CD4-positive, alpha-beta T cell (primary cell): ENCODE data around the gene CPNE4. TPM values are rescaled to one million over a fixed set of nuclear protein-coding genes. Genes with fewer than 3 reads are reported as not detected.

Experiments
- ATAC-seq: fragments of 200-7000 bp; cut with Tn5 transposase; one replicate; pipeline ENCODE4 v1.10.0; 2022; ENCODE audit warnings: mild to moderate bottlenecking; ENCODE audit not compliant: poor library complexity
- CTCF ChIA-PET: fragments of 350-600 bp; sonication (Branson Sonifier 250); formaldehyde crosslinking; loops from one replicate; lab custom pipeline; 2021; ENCODE audit warnings: antibody characterized with exemption, inconsistent platforms; lab: Charles Lee
- POLR2A ChIA-PET: fragments of 350-600 bp; sonication (Branson Sonifier 250); formaldehyde crosslinking; loops from one replicate; lab custom pipeline; 2021; ENCODE audit warnings: antibody characterized with exemption, inconsistent platforms; lab: Charles Lee
- DNase-seq, 14 experiments: peaks; one replicate each; pipeline ENCODE4 v3.0.0-alpha.2; 2013 to 2020; ENCODE audit warnings: mixed read lengths in 2 of 14
- H3K27ac ChIP-seq, 2 donors: one replicate each; pipeline versions ENCODE4 v1.5.1 to v1.7.0; 2013; ENCODE audit warnings: low read length in 2 of 2, low read depth in 1 of 2, mild to moderate bottlenecking in 1 of 2
- H3K27me3 ChIP-seq, 2 experiments: 1 replicate in 1 of 2; 2 replicates in 1 of 2; pipeline versions ENCODE4 v1.6.1 to v1.7.0; 2013; ENCODE audit warnings: low read length in 2 of 2, control low read depth in 1 of 2, mild to moderate bottlenecking in 1 of 2, moderate library complexity in 1 of 2; ENCODE audit not compliant: insufficient read depth in 2 of 2, control insufficient read depth in 1 of 2
- H3K36me3 ChIP-seq: one replicate; pipeline ENCODE4 v1.6.1; 2013; ENCODE audit warnings: low read length, control low read depth; ENCODE audit not compliant: insufficient read depth
- H3K4me1 ChIP-seq: one replicate; pipeline ENCODE4 v1.6.1; 2013; ENCODE audit warnings: low read length, control low read depth; ENCODE audit not compliant: insufficient read depth
- H3K4me3 ChIP-seq: one replicate; pipeline ENCODE4 v1.5.1; 2013; ENCODE audit warnings: mild to moderate bottlenecking, low read length, moderate library complexity
- H3K9me3 ChIP-seq, 2 experiments: 1 replicate in 1 of 2; 2 replicates in 1 of 2; pipeline versions ENCODE4 v1.6.1 to v1.7.0; 2013; ENCODE audit warnings: low read length in 2 of 2, mild to moderate bottlenecking in 2 of 2, control low read depth in 1 of 2, moderate library complexity in 1 of 2; ENCODE audit not compliant: control insufficient read depth in 1 of 2, insufficient read depth in 1 of 2
- H3K27ac Mint-ChIP-seq: one replicate; pipeline ENCODE4 v1.8.0; 2020; ENCODE audit warnings: mixed read lengths
- H3K27me3 Mint-ChIP-seq: one replicate; pipeline ENCODE4 v1.8.0; 2021; ENCODE audit warnings: mixed read lengths
- H3K36me3 Mint-ChIP-seq: one replicate; pipeline ENCODE4 v1.8.0; 2021; ENCODE audit warnings: low read depth, mixed read lengths
- H3K4me1 Mint-ChIP-seq: one replicate; pipeline ENCODE4 v1.8.0; 2021; ENCODE audit warnings: low read depth, mixed read lengths
- H3K4me3 Mint-ChIP-seq: one replicate; pipeline ENCODE4 v1.8.0; 2020; ENCODE audit warnings: mild to moderate bottlenecking, mixed read lengths
- H3K9me3 Mint-ChIP-seq: one replicate; pipeline ENCODE4 v1.8.0; 2020; ENCODE audit warnings: mixed read lengths
- CTCF ChIP-seq: fragments of 200-600 bp; IDR thresholded peaks from one replicate; pipeline ENCODE4 v1.8.0; 2022; ENCODE audit warnings: antibody characterized with exemption, mild to moderate bottlenecking
- intact Hi-C, 2 experiments: fragments of 100-400 bp; cut with DNase I in 1 of 2; cut with micrococcal nuclease in 1 of 2; formaldehyde crosslinking; loops; one replicate each; pipeline versions ENCODE4 v1.15.1 to v1.9.0; 2023 to 2025; cut with DNase I, micrococcal nuclease
- total RNA-seq, 174 experiments: library from RNA in 2 of 174; stranded (reverse) in 2 of 174; gene quantifications; one replicate each; pipeline ENCODE4 v1.2.3 and lab custom pipeline; 2021 to 2026

Gene CPNE4
- total RNA-seq, 2 experiments from 2014 or later = not detected

GRCh38 chr3:131821191-131821762 lies 213.5 kb downstream of the CPNE4 start:
- ATAC-seq (no peak), DNase-seq (no peak)
- H3K4me3 Mint-ChIP-seq = no peak overlapping the region
- H3K9me3 ChIP-seq = no peaks in the 10 kb centered on the region
- H3K4me1 ChIP-seq = no peaks in the 10 kb centered on the region
- H3K4me1 Mint-ChIP-seq = no peaks in the 10 kb centered on the region
- H3K27me3 ChIP-seq = no peaks in the 10 kb centered on the region
- H3K27me3 Mint-ChIP-seq = peaks cover 7% of the 10 kb centered on the region
- POLR2A ChIA-PET = no interaction called here
- no peak overlapping the region for H3K27ac ChIP-seq
- H3K9me3 Mint-ChIP-seq = no peaks in the 10 kb centered on the region
- H3K36me3 ChIP-seq = no peaks in the 10 kb centered on the region
- no peak for TF ChIP-seq CTCF
- intact Hi-C loops = no loop called here
- H3K27ac Mint-ChIP-seq = no peak overlapping the region
- H3K36me3 Mint-ChIP-seq = no peaks in the 10 kb centered on the region
- CTCF ChIA-PET = no interaction called here
- no peak overlapping the region for H3K4me3 ChIP-seq

GRCh38 chr3:131819381-131820055 lies 215.3 kb downstream of the CPNE4 start:
- Histone ChIP-seq H3K27me3 (no peaks in the 10 kb centered on the region), H3K36me3 (no peaks in the 10 kb centered on the region), H3K27ac (no peak overlapping the region), H3K4me1 (no peaks in the 10 kb centered on the region), H3K9me3 (no peaks in the 10 kb centered on the region), H3K4me3 (no peak overlapping the region)
- Mint-ChIP-seq H3K9me3 (no peaks in the 10 kb centered on the region), H3K4me1 (no peaks in the 10 kb centered on the region), H3K27me3 (peaks cover 4% of the 10 kb centered on the region), H3K4me3 (no peak overlapping the region), H3K27ac (no peak overlapping the region), H3K36me3 (no peaks in the 10 kb centered on the region)
- DNase-seq (no peak), ATAC-seq (no peak)
- intact Hi-C loops = no loop called here
- POLR2A ChIA-PET = no interaction called here
- CTCF ChIA-PET = no interaction called here
- TF ChIP-seq CTCF = no peak

GRCh38 chr3:131812433-131812832 lies 222.4 kb downstream of the CPNE4 start:
- ChIA-PET CTCF (no interaction called here), POLR2A (no interaction called here)
- H3K9me3 Mint-ChIP-seq = no peaks in the 10 kb centered on the region
- Histone ChIP-seq H3K4me1 (no peaks in the 10 kb centered on the region), H3K9me3 (no peaks in the 10 kb centered on the region), H3K27me3 (no peaks in the 10 kb centered on the region), H3K36me3 (no peaks in the 10 kb centered on the region), H3K4me3 (no peak overlapping the region), H3K27ac (no peak overlapping the region)
- intact Hi-C loops = no loop called here
- no peaks in the 10 kb centered on the region for H3K36me3 Mint-ChIP-seq
- no peak for TF ChIP-seq CTCF
- H3K27ac Mint-ChIP-seq = no peak overlapping the region
- H3K27me3 Mint-ChIP-seq = peaks cover 6% of the 10 kb centered on the region
- no peaks in the 10 kb centered on the region for H3K4me1 Mint-ChIP-seq
- DNase-seq (no peak), ATAC-seq (no peak)
- H3K4me3 Mint-ChIP-seq = no peak overlapping the region
